ENCODE measurements around the gene TGFBR3.

Gene TGFBR3

DNA sequence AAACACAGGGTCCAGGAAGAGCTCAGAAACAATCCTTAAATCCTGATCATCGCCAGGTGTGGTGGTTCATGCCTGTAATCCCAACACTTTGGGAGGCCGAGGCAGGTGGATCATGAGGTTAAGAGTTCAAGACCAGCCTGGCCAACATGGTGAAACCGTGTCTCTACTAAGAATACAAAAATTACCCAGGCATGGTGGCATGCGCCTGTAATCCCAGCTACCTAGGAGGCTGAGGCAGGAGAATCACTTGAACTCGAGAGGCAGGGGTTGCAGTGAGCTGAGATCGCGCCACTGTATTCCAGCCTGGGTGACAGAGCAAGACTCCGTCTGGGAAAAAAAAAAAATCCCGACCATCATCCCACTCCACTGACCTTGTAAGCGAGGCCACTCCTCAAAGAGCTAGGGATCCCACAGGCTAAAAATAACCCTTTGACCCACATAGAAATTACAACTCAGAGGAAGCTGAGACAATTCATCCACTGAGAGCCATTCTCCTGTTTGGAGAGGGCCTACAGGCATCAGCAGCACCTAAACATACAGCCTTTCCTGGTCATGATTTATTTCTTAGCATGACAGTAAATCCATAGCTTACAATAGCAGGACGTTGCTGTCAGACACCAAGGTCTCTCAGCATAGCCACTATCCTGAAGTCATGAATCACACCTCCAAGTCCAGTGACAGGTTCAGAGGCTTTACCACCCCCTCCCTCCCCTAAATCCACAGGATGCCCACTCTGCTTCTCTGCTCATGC is 66.7 kb downstream of the TGFBR3 start:
- peak; percentile 43 for DNase-seq

DNA sequence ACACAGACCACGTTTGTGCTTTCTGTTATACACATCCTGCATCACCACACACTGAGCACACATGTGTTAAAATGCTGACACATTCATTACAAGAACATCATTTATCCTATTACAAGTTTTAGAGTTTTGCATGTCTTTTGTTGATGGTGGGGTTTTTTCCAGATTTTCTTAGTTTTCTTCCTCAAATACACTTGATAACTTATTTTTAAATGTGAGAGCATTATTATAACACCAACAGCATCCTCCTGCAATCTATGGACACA is 67.3 kb downstream of the TGFBR3 start:
- DNase-seq = no peak

DNA sequence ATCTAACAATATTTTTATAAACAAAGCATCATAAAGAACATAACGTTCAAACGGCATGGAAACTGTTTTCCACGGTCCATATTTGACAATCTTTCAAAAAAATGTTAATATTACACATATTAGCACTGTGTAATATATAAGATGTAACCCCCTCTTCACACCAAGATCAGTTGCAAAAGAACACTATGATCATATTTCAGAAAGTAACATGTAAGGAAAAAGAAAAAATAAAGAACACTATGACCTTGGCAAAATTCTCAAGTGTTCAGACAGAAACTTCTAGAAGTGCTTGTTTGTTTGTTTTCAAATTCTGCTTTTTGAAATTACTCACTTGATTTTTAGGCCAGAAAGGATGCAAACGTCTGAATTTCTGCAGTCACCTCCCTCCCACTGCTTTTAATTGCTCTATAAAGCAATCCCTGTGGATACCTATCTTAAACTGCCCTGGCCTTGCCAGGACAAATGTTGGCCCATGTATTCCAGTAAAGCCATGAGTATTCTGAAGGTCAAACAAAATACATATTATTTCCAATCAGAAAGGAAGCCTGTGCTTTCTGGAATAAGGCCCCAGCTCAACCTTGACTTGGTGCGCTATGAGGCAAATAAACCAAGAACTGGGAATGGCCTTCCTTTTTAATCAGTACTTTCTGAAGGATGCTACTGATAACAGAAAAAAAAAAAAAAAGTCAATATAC is 68.6 kb downstream of the TGFBR3 start:
- DNase-seq = peak; percentile 26

DNA sequence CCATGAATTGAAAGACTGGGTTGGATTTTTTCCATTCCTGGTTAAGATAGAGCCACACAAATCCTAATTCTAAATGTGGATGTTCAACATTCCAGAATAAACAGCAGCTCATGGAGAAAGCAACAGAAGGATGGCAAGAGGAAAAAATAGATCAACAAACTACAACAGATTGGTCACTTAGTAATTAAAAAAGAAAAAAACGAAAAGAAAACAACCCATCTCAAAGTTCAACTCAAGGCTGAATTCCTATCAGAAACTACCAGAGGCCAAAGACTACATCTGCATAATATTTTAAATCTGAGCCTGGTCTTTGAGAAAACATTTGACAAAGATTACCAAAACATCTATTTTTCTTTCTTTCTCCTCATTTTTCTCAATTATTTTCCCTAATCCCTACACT is 69.9 kb downstream of the TGFBR3 start:
- DNase-seq = no peak

DNA sequence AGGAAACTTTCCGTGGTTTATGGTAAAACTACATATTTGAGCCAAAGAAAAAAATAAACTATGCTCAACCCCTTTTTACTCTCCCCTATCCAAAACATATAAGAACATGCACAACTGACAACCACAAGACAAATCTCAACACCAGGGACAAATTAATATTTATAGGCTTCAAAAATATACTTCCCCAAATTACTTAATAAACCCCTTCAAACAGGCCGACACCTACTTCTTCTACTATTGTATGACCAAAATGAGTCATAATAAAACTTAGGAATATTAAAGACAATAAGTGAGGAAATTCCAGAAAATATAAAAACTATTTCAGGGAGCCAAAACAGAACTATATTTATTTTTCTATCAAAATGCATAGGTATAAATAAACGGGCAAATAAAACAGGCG is 71.5 kb downstream of the TGFBR3 start:
- no peak for DNase-seq

DNA sequence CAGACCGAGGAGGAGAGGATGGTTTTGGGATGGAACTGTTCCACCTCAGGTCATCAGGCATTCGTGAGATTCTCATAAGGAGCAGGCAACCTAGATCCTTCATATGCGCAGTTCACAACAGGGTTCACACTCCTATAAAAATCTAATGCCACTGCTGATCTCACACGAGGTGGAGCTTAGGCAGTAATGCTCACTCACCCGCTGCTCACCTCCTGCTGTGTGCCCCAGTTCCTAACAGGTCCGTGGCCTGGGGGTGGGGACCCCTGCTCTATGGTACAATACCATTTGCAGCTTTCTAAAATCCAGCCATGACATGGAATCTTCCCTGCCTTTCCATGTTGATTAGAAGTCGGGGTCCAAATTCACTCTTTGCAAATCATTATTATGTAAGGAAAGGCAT is 72.1 kb downstream of the TGFBR3 start:
- no peak for DNase-seq

DNA sequence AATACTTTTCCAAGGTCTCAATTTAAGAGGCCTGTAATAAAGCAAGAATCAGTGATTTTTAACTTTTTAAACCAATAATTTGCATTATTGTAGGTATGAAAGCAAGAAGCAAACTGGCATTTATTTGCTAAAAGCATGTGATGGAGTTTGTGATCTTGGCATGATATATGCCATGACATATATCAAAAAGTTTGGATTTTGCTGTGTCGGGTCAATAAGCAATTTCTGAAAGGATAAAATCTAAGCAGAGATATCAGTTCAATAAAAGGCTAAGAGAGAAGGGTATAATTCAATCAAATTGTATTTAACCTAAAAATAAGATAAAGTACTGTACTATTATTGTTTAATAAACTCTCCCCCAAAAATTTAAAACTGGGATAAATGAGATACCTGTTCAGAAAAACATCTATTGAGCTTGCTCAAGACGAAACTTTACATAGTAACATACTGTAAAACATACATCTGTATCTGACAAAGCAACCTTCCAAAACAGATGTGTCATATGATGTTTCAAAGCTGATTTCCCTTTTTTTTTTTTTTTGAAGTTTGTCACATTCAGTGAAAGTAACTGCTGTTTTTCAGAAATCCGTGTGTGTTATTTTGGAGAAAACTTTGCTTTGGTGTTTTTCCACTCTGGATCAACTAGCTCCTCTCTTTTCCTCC is 74.5 kb downstream of the TGFBR3 start:
- no peak for DNase-seq

DNA sequence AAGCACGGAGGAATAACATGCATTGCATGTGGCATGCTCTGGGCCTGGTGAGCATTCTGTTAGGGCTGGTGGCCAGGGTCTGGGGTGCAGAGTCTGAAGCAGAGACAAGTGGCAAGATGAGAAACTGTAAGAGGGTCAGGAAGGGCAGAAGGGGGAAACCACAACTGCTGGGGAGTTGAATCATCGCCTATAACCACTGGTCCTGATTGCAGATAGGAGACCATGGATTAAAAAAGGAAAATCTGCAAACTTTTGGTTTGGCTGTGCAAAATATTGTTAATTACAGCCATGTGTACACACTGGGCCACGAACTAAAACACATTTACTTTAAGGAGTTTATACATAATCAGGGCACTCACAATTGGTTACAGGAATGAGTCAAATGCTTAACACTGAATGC is 76.6 kb downstream of the TGFBR3 start:
- no peak for DNase-seq

DNA sequence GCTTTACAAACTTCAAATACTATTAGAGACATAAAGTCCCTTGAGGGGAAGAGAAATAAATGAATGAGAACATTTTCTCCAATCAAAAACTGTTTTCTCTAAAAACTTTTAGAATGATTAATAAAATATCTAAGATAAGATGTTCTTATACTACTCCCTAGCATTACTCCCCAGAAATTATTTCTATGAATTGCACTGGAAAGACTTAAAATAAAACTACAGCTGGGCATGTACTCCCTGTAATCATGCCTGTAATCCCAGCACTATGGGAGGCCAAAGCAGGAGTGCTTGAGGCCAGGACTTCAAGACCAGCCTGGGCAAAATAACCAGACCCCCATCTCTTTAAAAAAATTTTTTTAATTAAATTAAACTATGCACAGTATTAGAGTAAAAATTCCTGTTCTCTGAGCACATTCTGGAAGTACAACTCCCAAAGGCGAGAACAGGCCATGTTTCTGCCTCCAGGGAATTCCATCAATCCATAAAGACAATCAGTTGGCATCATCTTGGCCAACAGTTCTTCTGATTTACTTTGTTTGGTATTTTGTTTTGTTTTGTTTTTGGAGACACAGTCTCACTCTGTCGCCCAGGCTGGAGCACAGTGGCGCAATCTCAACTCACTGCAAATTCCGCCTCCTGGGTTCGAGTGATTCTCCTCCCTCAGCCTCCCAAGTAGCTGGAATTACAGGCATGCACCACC is 77.9 kb downstream of the TGFBR3 start:
- DNase-seq = no peak

DNA sequence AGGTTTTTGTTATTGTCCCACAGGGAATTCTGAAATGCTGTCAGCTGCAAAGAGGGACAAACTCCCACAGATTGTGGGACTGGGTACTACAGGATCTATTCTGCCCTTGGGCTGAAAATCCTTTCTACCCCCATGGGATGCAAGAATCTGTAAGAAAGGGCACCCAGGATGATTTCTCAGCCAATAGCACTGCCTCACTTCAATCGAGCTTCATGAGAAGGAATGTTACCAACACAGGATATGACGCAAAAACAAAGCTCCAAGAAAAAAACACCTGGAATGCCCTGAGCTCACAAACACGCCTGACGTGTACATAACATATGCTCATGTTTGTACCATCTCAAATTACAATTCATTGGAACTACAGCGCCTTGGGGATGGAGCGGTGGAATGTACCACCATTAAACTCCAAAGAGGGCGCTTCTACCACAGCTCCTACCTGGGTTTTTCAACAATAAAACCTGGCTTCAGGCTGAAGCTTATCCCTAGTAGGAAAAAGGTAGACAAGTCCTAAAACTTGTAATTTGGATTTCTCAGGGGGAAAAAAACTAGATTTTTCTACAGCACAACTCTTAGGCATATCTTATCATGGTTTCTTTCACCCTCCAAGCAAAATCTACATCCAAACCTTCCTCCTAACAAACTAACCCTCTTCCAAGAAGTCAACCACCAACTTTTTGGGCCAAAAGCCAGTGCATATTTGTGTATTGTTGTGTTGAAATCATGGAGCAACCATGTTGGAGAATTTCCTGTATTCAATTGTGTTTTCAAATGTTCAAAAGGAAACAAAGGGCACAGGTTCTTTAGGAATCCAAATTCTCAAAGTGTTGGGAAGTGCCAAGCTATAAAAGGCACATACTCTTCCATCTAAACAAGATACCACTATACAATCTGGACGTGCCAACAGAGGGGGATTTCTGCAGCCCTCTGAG is 78.9 kb downstream of the TGFBR3 start:
- DNase-seq = peak; percentile 32

DNA sequence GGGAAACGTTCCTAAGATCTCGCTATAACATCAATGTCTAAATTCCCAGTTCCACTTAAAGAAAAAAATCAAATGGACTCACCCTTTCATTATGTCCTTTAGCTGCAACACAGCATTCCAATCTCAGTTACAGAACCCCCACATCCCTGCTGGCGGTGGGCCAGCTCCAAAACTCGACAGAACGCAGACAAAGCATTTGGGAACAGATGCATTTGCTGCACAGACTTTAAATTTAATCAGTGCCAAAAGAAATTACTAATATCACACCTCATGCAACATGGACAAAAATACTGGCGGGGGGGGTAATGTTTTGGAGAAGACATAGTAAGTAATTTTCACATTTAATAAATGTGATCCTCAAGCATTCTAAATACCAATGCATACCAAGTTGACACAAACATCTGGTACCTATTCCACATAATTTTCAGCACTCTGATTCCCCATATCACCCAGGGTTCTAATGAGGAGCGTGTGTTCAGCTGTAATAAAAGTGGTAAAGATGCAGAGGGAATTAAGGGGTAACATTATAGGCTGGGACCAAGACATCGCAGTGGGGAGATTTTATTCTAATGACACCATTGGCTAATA is 79.7 kb downstream of the TGFBR3 start:
- DNase-seq = no peak

DNA sequence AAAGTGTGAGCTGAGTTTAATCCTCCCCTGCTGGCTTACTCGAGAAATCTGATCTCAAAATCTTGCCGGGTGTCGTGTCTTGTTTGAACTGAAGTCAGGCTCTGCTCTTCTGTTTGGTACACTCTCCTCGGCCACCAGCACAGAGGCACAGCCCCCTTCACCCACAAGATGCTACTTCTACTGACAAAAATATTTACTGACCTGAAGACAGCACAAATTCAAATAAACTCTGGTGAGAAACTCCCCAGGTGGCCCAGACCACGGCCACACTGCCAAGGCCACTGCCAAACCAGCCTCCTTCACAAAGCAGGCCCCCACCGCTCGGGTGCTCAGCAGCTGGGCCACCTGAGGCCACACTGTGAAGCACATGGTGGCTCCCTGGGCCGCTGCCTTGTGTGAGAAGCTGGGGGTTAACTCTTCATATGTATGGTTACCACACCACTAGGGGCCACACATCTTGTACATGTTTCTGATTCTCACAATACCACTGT is 80.6 kb downstream of the TGFBR3 start:
- DNase-seq = no peak

DNA sequence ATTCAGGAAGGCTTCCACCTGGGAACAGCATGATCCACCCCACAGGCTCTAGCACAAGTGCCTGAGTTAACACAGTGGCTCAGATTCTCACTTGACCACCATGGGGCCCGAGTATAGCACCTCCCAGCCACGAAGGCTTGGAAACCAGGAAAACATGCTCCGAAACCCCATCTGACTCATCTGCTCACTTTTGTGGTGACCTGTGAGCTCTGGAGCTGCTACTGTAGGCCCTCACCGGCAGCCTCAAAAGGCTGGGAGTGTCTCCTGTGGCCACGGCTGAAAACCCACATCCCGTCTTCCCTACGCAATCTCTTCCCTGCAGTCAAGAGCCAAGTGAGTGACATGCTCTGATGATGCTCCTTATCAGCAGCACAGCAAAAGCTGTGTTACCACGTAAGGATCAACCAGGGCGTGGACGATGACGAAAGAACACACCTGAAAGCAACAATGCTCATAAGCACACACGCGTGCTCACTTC is 81.4 kb downstream of the TGFBR3 start:
- no peak for DNase-seq

DNA sequence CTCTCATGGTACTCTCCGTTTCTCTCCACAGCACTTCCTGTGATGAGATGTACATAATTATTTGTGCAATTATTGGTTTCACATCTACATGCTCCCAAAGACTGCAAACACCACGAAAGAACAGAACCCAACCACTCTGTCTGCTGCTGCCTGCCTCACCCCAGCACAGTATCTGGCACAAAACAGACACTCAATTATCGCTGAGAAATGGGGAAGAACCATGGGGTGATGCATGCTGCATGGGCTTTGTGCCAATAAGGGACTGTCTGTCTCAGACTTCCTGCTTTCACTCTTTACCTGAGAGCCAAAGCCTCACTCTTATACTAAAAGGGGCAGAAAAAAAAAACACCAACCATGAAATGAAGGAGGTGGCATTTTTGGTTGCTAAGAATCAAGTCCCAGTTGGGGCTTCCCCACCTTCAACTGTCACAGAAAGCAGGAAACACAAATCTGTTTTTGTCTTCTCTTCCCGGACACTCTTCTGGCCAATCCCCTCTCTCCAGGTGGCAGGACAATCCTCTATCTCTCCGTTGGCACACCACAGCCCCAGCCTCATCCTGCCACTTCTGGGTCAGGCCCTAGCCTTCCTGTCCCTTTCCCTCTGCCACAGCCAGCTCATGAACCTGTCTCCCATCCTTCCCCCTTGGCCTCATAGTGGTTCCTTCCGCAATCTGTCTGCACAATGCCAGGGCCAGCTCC is 82.0 kb downstream of the TGFBR3 start:
- DNase-seq = peak; percentile 44

DNA sequence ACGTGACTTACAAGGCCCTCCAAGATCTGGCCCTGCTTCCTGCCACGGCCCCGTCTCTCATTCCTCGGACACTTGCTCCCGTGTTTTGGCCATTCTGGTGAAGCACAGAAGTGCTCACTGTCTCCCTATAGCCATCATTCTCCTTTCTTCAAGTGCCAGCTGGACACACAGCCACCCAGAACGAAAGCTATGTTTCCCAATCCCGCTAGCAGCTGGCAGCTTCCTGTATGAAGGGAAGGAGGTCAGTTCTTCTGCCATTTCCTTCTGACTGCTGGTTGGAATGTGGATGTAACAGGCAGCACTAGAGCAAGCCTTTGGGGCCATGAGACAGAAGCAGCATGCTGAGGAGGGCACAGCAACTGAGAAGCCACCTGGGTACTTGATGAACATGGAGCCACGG is 82.8 kb downstream of the TGFBR3 start:
- DNase-seq = peak; percentile 11

DNA sequence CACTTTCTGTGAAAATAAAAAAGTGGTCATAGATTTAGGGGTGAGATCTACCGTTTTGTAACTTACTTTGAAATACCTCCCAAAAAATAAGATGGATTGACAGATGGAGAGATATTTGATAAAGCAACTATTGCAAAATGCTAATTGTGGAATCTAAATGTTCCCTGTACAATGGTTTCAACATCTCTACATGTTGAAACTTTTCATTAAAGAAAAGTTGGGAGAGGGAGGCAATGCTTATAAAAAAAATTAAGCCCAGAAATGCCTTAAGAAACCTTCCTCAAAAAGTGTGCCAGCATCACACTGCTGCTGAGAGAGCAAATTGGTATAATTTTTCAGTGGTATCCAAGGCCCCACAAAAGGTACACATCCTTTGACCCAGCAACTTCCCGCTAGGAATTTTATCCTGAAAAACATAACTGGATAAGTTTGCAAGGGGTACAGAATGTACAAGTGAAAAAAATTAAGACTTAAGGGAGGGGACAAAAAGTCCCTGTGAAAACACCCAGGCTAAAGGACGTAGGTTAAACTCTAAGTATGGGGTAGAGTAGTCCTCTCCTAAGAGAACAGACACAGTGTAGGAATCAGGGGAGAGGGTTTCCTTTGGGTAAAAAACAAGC is 84.3 kb downstream of the TGFBR3 start:
- DNase-seq = no peak

DNA sequence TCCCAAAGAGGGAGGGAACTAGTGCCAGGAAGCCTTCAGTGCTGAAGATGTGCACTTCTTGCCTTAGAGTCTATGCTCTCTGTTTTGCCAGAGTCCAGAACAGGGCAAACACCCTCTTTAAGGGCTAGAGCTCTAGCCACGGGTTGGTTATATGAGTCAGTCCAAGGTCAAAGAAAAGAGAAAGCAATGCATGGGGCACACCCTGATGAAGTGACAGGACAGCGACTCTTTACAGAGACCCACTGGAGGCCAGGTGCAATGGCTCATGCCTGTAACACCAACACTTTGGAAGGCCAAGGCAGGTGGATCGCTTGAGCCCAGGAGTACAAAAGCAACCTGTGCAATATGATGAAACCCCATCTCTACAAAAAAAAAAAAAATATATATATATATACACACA is 86.1 kb downstream of the TGFBR3 start:
- DNase-seq = no peak

DNA sequence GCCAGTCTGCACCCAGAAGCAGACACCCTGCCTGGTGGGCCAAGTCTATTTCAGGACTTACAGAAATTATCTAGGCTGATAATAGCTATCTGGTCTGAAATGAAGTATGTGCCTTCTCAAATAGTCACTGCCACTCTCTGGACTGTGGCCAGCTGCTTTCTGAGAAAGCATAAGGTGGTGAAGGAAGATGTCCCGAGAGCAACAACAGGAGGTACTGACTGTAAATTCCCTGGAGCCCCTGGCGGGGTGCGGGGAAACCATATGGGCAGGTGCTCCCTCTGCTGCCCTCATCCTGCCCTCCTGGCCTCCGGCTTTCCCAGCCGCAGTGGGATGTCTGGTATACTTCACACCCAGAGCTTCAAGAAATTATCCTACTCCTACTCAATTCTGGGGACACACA is 86.8 kb downstream of the TGFBR3 start:
- no peak for DNase-seq

DNA sequence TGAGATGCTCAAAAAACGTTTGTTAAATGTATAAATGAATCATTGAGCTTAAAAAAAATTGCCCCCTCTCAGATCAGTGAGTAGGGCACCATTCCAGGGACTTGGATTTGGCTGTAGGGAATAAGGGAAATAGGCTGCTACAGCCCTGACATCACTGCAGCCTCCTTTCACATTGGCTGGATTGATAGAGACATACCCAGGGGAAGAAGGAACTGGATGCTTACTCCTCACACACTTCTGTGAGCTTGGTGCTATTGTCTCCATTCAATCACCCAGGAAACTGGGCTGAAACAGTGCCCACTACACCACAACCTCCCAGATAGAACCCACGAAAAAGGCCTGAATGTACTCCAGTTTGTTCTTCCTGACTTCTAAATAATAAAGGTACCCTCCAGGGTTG is 87.2 kb downstream of the TGFBR3 start:
- no peak for DNase-seq

DNA sequence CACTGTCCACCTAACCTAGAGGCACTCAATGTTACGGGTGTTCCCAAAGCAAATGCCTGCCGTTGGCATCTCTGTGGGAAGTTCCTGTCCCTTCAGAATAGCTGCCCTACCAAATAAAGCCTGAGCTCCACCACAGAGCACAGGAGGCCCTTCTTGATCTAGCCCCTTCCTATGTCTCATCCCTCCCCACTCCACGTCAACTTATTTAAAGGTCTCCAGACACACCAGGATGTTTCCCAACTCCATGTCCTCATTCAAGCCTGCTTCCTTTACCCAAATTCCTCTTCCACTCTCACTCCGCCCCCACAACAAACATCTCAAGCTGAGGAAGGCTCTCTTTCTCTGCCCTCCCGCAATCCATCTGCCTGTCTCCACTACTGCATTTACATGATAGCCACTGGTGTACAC is 87.7 kb downstream of the TGFBR3 start:
- DNase-seq = no peak

DNA sequence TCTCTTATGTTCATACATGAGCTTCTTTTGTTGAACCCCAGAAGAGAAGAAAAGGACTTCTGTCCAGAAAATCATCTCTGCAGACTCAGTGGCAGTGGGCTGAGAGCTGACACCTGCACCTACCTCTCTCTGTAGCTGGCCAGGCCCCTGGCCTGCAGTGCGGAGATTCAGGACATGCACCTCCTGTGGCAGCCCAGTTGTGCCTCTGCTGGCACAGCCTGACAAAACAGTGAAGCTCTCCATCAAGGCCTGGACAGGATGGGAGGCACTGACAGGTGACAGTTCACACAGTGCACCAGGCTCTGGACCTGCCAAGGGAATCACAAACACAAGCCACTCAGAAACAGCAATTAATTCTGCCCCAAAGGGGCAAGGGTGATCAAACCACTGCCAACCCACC is 88.8 kb downstream of the TGFBR3 start:
- no peak for DNase-seq
